WTC11 (cell line): ENCODE results near the gene CRLF1. TPM values are rescaled to one million over a fixed set of nuclear protein-coding genes. Genes with fewer than 3 reads are reported as not detected.

Experiments
- ARID4B ChIP-seq: sonication (generic); formaldehyde crosslinking; IDR thresholded peaks from 2 replicates; pipeline ENCODE4 v1.8.0; 2023; ENCODE audit warnings: missing genetic modification reagents, mild to moderate bottlenecking, borderline replicate concordance
- ATF1 ChIP-seq: sonication (generic); formaldehyde crosslinking; IDR thresholded peaks from 2 replicates; pipeline ENCODE4 v1.8.1; 2023; ENCODE audit warnings: mild to moderate bottlenecking, moderate library complexity, missing genetic modification reagents
- CBFB ChIP-seq: sonication (generic); formaldehyde crosslinking; IDR thresholded peaks from 2 replicates; pipeline ENCODE4 v1.8.1; 2022; ENCODE audit warnings: mild to moderate bottlenecking, low read depth, missing genetic modification reagents
- CDX4 ChIP-seq: fragments of 250-450 bp; sonication (Bioruptor Pico); IDR thresholded peaks from 2 replicates; pipeline ENCODE4 v1.9.0; 2021; ENCODE audit warnings: moderate library complexity, mild to moderate bottlenecking, inconsistent platforms, borderline replicate concordance
- CREM ChIP-seq: sonication (generic); formaldehyde crosslinking; IDR thresholded peaks from 2 replicates; pipeline ENCODE4 v1.8.1; 2022; ENCODE audit warnings: mild to moderate bottlenecking, missing genetic modification reagents, moderate library complexity
- E2F1 ChIP-seq: sonication (generic); formaldehyde crosslinking; IDR thresholded peaks from 2 replicates; pipeline ENCODE4 v1.8.0; 2022; ENCODE audit warnings: mild to moderate bottlenecking, missing genetic modification reagents
- ETV6 ChIP-seq: sonication (generic); formaldehyde crosslinking; IDR thresholded peaks from 2 replicates; pipeline ENCODE4 v1.8.1; 2022; ENCODE audit warnings: mild to moderate bottlenecking, missing genetic modification reagents
- FOXK1 ChIP-seq: sonication (generic); formaldehyde crosslinking; IDR thresholded peaks from 2 replicates; pipeline ENCODE4 v1.8.0; 2022; ENCODE audit warnings: mild to moderate bottlenecking, moderate library complexity, missing genetic modification reagents
- FOXP4 ChIP-seq: sonication (generic); formaldehyde crosslinking; IDR thresholded peaks from 2 replicates; pipeline ENCODE4 v1.8.0; 2022; ENCODE audit warnings: mild to moderate bottlenecking, missing genetic modification reagents
- HMGA2 ChIP-seq: fragments of 250-450 bp; sonication (Bioruptor Pico); IDR thresholded peaks from 2 replicates; pipeline ENCODE4 v1.4.0; 2021; ENCODE audit warnings: mild to moderate bottlenecking, moderate library complexity
- JUN ChIP-seq: sonication (generic); formaldehyde crosslinking; IDR thresholded peaks from 2 replicates; pipeline ENCODE4 v1.8.0; 2023; ENCODE audit warnings: mild to moderate bottlenecking, missing genetic modification reagents
- MXD4 ChIP-seq: fragments of 250-450 bp; sonication (Bioruptor Pico); IDR thresholded peaks from 2 replicates; pipeline ENCODE4 v1.8.0; 2021; ENCODE audit warnings: mild to moderate bottlenecking, moderate library complexity, borderline replicate concordance
- MYBL2 ChIP-seq: sonication (generic); formaldehyde crosslinking; IDR thresholded peaks from 2 replicates; pipeline ENCODE4 v1.8.1; 2023; ENCODE audit warnings: mild to moderate bottlenecking, moderate library complexity, missing genetic modification reagents
- NFATC4 ChIP-seq: fragments of 250-450 bp; sonication (Bioruptor Pico); IDR thresholded peaks from 2 replicates; pipeline ENCODE4 v1.9.0; 2021; ENCODE audit warnings: mild to moderate bottlenecking
- NR2C2 ChIP-seq: sonication (generic); formaldehyde crosslinking; IDR thresholded peaks from 2 replicates; pipeline ENCODE4 v1.8.0; 2022; ENCODE audit warnings: mild to moderate bottlenecking, missing genetic modification reagents
- NR3C1 ChIP-seq: sonication (generic); formaldehyde crosslinking; conservative IDR thresholded peaks from 2 replicates; pipeline ENCODE4 v1.8.1; 2023; ENCODE audit warnings: low read depth, mild to moderate bottlenecking, missing genetic modification reagents
- OVOL2 ChIP-seq: fragments of 250-450 bp; sonication (Bioruptor Pico); IDR thresholded peaks from 2 replicates; pipeline ENCODE4 v1.9.0; 2021; ENCODE audit warnings: mild to moderate bottlenecking, borderline replicate concordance
- PRRX2 ChIP-seq: fragments of 250-450 bp; sonication (Bioruptor Pico); IDR thresholded peaks from 2 replicates; pipeline ENCODE4 v1.8.0; 2021; ENCODE audit warnings: mild to moderate bottlenecking
- TEAD1 ChIP-seq: sonication (generic); formaldehyde crosslinking; IDR thresholded peaks from 2 replicates; pipeline ENCODE4 v1.8.0; 2022; ENCODE audit warnings: mild to moderate bottlenecking, missing genetic modification reagents
- ZNF416 ChIP-seq: fragments of 250-450 bp; sonication (Bioruptor Pico); IDR thresholded peaks from 2 replicates; pipeline ENCODE4 v1.9.0; 2021; ENCODE audit warnings: mild to moderate bottlenecking, inconsistent platforms
- ZNF425 ChIP-seq: fragments of 250-450 bp; sonication (Bioruptor Pico); conservative IDR thresholded peaks from 2 replicates; pipeline ENCODE4 v1.9.0; 2021; ENCODE audit warnings: mild to moderate bottlenecking
- total RNA-seq: library from RNA; stranded (reverse); gene quantifications from 3 replicates; pipeline ENCODE4 v1.2.3, GENCODE V29; 2021
- TF ChIP-seq, protein P1 (sequence below): fragments of 250-450 bp; sonication (Bioruptor Pico); IDR thresholded peaks from 2 replicates; pipeline ENCODE4 v1.8.0; 2021; ENCODE audit warnings: mild to moderate bottlenecking
- TF ChIP-seq, protein P2 (sequence below): sonication (generic); formaldehyde crosslinking; IDR thresholded peaks from 2 replicates; pipeline ENCODE4 v1.8.1; 2023; ENCODE audit warnings: mild to moderate bottlenecking, moderate library complexity, missing genetic modification reagents
- TF ChIP-seq, protein P3 (sequence below): sonication (generic); formaldehyde crosslinking; IDR thresholded peaks from 2 replicates; pipeline ENCODE4 v1.8.1; 2023; ENCODE audit warnings: mild to moderate bottlenecking, missing genetic modification reagents

Gene CRLF1
- total RNA-seq, 1 experiment from 2014 or later = 36.4 TPM

GRCh38 chr19:18557411-18558201 is 49.0 kb downstream of the CRLF1 start, which contains the start of gene KXD1 (continued):
- TF ChIP-seq ARID4B (CRISPR knock-in tag) (peak; percentile 61; the same call in 1 of the 2 replicates), JUN (no peak), FOXP4 (CRISPR knock-in tag) (peak; percentile 75; the same call in 1 of the 2 replicates), MYBL2 (peak; percentile 81; the same call in 1 of the 2 replicates), NFATC4 (CRISPR knock-in tag) (no peak), NR2C2 (CRISPR knock-in tag) (no peak), HMGA2 (CRISPR knock-in tag) (no peak), OVOL2 (no peak), ETV6 (peak; percentile 83; the same call in 1 of the 2 replicates), E2F1 (CRISPR knock-in tag) (no peak), TEAD1 (CRISPR knock-in tag) (peak; percentile 52; the same call in 1 of the 2 replicates), CBFB (CRISPR knock-in tag) (no peak), ZNF416 (no peak), CREM (CRISPR knock-in tag) (peak; percentile 78; the same call in 1 of the 2 replicates), CDX4 (CRISPR knock-in tag) (no peak), NR3C1 (CRISPR knock-in tag) (no peak), MXD4 (CRISPR knock-in tag) (no peak), FOXK1 (peak; percentile 77), ZNF425 (no peak), PRRX2 (CRISPR knock-in tag) (0 out of 2 replicates have a peak, but pooled peaks have one; percentile 11), ATF1 (CRISPR knock-in tag) (no peak)
- TF ChIP-seq, protein P1, sequence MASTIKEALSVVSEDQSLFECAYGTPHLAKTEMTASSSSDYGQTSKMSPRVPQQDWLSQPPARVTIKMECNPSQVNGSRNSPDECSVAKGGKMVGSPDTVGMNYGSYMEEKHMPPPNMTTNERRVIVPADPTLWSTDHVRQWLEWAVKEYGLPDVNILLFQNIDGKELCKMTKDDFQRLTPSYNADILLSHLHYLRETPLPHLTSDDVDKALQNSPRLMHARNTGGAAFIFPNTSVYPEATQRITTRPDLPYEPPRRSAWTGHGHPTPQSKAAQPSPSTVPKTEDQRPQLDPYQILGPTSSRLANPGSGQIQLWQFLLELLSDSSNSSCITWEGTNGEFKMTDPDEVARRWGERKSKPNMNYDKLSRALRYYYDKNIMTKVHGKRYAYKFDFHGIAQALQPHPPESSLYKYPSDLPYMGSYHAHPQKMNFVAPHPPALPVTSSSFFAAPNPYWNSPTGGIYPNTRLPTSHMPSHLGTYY (CRISPR knock-in tag) = no peak
- TF ChIP-seq, protein P2, sequence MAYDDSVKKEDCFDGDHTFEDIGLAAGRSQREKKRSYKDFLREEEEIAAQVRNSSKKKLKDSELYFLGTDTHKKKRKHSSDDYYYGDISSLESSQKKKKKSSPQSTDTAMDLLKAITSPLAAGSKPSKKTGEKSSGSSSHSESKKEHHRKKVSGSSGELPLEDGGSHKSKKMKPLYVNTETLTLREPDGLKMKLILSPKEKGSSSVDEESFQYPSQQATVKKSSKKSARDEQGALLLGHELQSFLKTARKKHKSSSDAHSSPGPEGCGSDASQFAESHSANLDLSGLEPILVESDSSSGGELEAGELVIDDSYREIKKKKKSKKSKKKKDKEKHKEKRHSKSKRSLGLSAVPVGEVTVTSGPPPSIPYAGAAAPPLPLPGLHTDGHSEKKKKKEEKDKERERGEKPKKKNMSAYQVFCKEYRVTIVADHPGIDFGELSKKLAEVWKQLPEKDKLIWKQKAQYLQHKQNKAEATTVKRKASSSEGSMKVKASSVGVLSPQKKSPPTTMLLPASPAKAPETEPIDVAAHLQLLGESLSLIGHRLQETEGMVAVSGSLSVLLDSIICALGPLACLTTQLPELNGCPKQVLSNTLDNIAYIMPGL (CRISPR knock-in tag) = 0 out of 2 replicates have a peak, but pooled peaks have one; percentile 40
- TF ChIP-seq, protein P3, sequence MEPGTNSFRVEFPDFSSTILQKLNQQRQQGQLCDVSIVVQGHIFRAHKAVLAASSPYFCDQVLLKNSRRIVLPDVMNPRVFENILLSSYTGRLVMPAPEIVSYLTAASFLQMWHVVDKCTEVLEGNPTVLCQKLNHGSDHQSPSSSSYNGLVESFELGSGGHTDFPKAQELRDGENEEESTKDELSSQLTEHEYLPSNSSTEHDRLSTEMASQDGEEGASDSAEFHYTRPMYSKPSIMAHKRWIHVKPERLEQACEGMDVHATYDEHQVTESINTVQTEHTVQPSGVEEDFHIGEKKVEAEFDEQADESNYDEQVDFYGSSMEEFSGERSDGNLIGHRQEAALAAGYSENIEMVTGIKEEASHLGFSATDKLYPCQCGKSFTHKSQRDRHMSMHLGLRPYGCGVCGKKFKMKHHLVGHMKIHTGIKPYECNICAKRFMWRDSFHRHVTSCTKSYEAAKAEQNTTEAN (CRISPR knock-in tag) = no peak
